ENCODE measurements around the gene CERKL. TPM values are rescaled to one million over a fixed set of nuclear protein-coding genes. Genes with fewer than 3 reads are reported as not detected.
A peak's percentile ranks its signal among the peaks of the same experiment; 100 is the strongest.
"Not testable (repeated sequence)": the region's sequence is repeated elsewhere in the genome, so short reads cannot be mapped to it uniquely, and the experiment has no call there.

Gene CERKL
- 0.29 TPM for total RNA-seq

GRCh38 chr2:181656450-181657291, at the start of gene CERKL:
Gene CERKL (minus strand): TSS chr2:181657105. CDS start chr2:181657006, 99 bp downstream.
- peak; percentile 44 for DNase-seq (ENCODE audit: low spot score)

- not testable (repeated sequence) for DNase-seq (ENCODE audit: low spot score)
These were observed 45.6 kb upstream of the CERKL start for GRCh38 chr2:181702519-181702918.

GRCh38 chr2:181698223-181698622, 41.3 kb upstream of the CERKL start:
- no peak for DNase-seq (ENCODE audit: low spot score)

- DNase-seq (ENCODE audit: low spot score), result no peak
These were observed 40.7 kb upstream of the CERKL start for GRCh38 chr2:181697571-181697970.

GRCh38 chr2:181697126-181697525, 40.2 kb upstream of the CERKL start:
- DNase-seq (ENCODE audit: low spot score), result no peak

- no peak for DNase-seq (ENCODE audit: low spot score)
These were observed 37.4 kb upstream of the CERKL start for GRCh38 chr2:181694271-181694670.

- DNase-seq (ENCODE audit: low spot score), result no peak
These were observed 34.0 kb upstream of the CERKL start for GRCh38 chr2:181690860-181691259.

- DNase-seq (ENCODE audit: low spot score), result no peak
These were observed 29.8 kb upstream of the CERKL start for GRCh38 chr2:181686576-181687185.

GRCh38 chr2:181685150-181685688, 28.3 kb upstream of the CERKL start:
- DNase-seq (ENCODE audit: low spot score), result no peak

- DNase-seq (ENCODE audit: low spot score), result no peak
These were observed 27.7 kb upstream of the CERKL start for GRCh38 chr2:181684454-181685149.

GRCh38 chr2:181683518-181684453, 26.9 kb upstream of the CERKL start:
- DNase-seq (ENCODE audit: low spot score), result no peak

- DNase-seq (ENCODE audit: low spot score), result no peak
These were observed 26.1 kb upstream of the CERKL start for GRCh38 chr2:181682795-181683517.

- DNase-seq (ENCODE audit: low spot score), result no peak
These were observed 25.3 kb upstream of the CERKL start for GRCh38 chr2:181682026-181682789.

- DNase-seq (ENCODE audit: low spot score), result no peak
These were observed 24.3 kb upstream of the CERKL start for GRCh38 chr2:181680937-181681811.

GRCh38 chr2:181680055-181680936, 23.4 kb upstream of the CERKL start, which contains the start of gene NEUROD1:
Gene NEUROD1 (minus strand): TSS chr2:181680517. CDS start chr2:181678860, 1,657 bp downstream.
- no peak for DNase-seq (ENCODE audit: low spot score)

GRCh38 chr2:181679544-181679979, 22.7 kb upstream of the CERKL start:
- DNase-seq (ENCODE audit: low spot score), result no peak

GRCh38 chr2:181678861-181679543, 22.1 kb upstream of the CERKL start:
- DNase-seq (ENCODE audit: low spot score), result no peak

All from ureter (tissue), 1 donor.